ENCODE results near the gene ELP5. TPM values are rescaled to one million over a fixed set of nuclear protein-coding genes. Genes with fewer than 3 reads are reported as not detected.

ELP5 gene
- total and polyA plus RNA-seq, 8 donors, result 26.5 to 49.7 (median 42.9) TPM

- Histone ChIP-seq H3K4me3 (no peak overlapping the region), H3K27me3 (peaks cover 0 to 66% of the 10 kb centered on the region in 2 donors), H3K9me3 (no peaks in the 10 kb centered on the region), H3K27ac (no peak overlapping the region), H3K4me1 (peaks cover 17 to 24% of the 10 kb centered on the region in 2 donors), H3K36me3 (no peaks in the 10 kb centered on the region)
- intact Hi-C loops (cut with DNase I), result no loop called here
- no peak for TF ChIP-seq CTCF (IDR thresholded peaks at IDR 0.05)
- DNase-seq, result no peak
- ATAC-seq, result no peak
Observed at GRCh38 chr17:7284911-7285310, 32.9 kb downstream of the ELP5 start.

GRCh38 chr17:7285679-7286078 is 33.7 kb downstream of the ELP5 start:
- peaks cover 0 to 73% of the 10 kb centered on the region in 2 donors for H3K27me3 ChIP-seq
- no peak for TF ChIP-seq CTCF (IDR thresholded peaks at IDR 0.05)
- intact Hi-C loops (cut with DNase I), result no loop called here
- no peak overlapping the region for H3K27ac ChIP-seq
- H3K4me3 ChIP-seq, result no peak overlapping the region
- no peaks in the 10 kb centered on the region for H3K9me3 ChIP-seq
- H3K36me3 ChIP-seq, result no peaks in the 10 kb centered on the region
- DNase-seq, result no peak
- H3K4me1 ChIP-seq, result peaks cover 16 to 20% of the 10 kb centered on the region in 2 donors
- no peak for ATAC-seq

GRCh38 chr17:7289256-7290032 is 37.4 kb downstream of the ELP5 start:
- ATAC-seq, result no peak

GRCh38 chr17:7290166-7290565 is 38.2 kb downstream of the ELP5 start:
- Histone ChIP-seq H3K4me3 (no peak overlapping the region), H3K27me3 (peaks cover 19 to 82% of the 10 kb centered on the region in 2 donors), H3K27ac (no peak overlapping the region), H3K36me3 (no peaks in the 10 kb centered on the region), H3K9me3 (no peaks in the 10 kb centered on the region), H3K4me1 (peaks cover 9 to 16% of the 10 kb centered on the region in 2 donors)
- ATAC-seq (no peak), DNase-seq (no peak)
- intact Hi-C loops (cut with DNase I), result loop anchor here (10.0 kb wide), 1 partner anchor 245 kb away; the partner anchor contains the start of gene SLC16A11 (in 2 of the 2)
- TF ChIP-seq CTCF (IDR thresholded peaks at IDR 0.05), result no peak

More at GRCh38 chr17:7289256-7290032, 37.4 kb downstream of the ELP5 start:
- intact Hi-C loops (cut with DNase I), result loop anchor here (10.0 kb wide), 1 partner anchor 245 kb away; the partner anchor contains the start of gene SLC16A11 (in 2 of the 2)
- H3K36me3 ChIP-seq, result no peaks in the 10 kb centered on the region
- H3K27me3 ChIP-seq, result peaks cover 12 to 74% of the 10 kb centered on the region in 2 donors
- H3K9me3 ChIP-seq, result no peaks in the 10 kb centered on the region
- no peak overlapping the region for H3K27ac ChIP-seq
- DNase-seq, result no peak
- no peak overlapping the region for H3K4me3 ChIP-seq
- TF ChIP-seq CTCF (IDR thresholded peaks at IDR 0.05), result no peak
- H3K4me1 ChIP-seq, result peaks cover 4 to 9% of the 10 kb centered on the region in 2 donors

GRCh38 chr17:7290685-7291084 is 38.7 kb downstream of the ELP5 start:
- ATAC-seq (no peak), DNase-seq (no peak)
- intact Hi-C loops (cut with DNase I), result loop anchor here (10.0 kb wide), 1 partner anchor 246 kb away; the partner anchor contains the start of gene SLC16A11 (in 2 of the 2)
- peaks cover 24 to 87% of the 10 kb centered on the region in 2 donors for H3K27me3 ChIP-seq
- no peak overlapping the region for H3K27ac ChIP-seq
- H3K9me3 ChIP-seq, result no peaks in the 10 kb centered on the region
- no peak overlapping the region for H3K4me3 ChIP-seq
- H3K4me1 ChIP-seq, result peaks cover 9 to 21% of the 10 kb centered on the region in 2 donors
- TF ChIP-seq CTCF (IDR thresholded peaks at IDR 0.05), result no peak
- H3K36me3 ChIP-seq, result no peaks in the 10 kb centered on the region

Data from left lung (tissue), 10 donors.